Gastrocnemius medialis (tissue), 4 donors: Measurements from ENCODE around the gene PYGO1. TPM values are rescaled to one million over a fixed set of nuclear protein-coding genes. Genes with fewer than 3 reads are reported as not detected.

Experiments
- ATAC-seq, 2 donors: fragments of 150-250 bp; one replicate each; pipeline ENCODE4 v1.9.1; 2016
- DNase-seq, 2 donors: peaks; one replicate each; pipeline ENCODE4 v3.0.0-alpha.2; 2019
- H3K27ac ChIP-seq, 4 donors: fragments of 200-600 bp; sonication (generic); 1 replicate in 1 of 4; 2 replicates in 3 of 4; pipeline ENCODE4 v1.5.1; 2016 to 2018; ENCODE audit warnings: mild to moderate bottlenecking in 2 of 4, moderate library complexity in 1 of 4
- H3K27me3 ChIP-seq, 3 donors: fragments of 200-600 bp; sonication (generic) in 2 of 3; 1 replicate in 1 of 3; 2 replicates in 2 of 3; pipeline versions ENCODE4 v1.5.1 to v1.6.0; 2016 to 2019; ENCODE audit warnings: mild to moderate bottlenecking in 1 of 3, moderate library complexity in 1 of 3
- H3K36me3 ChIP-seq, 2 donors: fragments of 200-600 bp; sonication (generic) in 1 of 2; one replicate each; pipeline ENCODE4 v1.5.1; 2017 to 2018
- H3K4me1 ChIP-seq, 2 donors: fragments of 200-600 bp; sonication (generic) in 1 of 2; one replicate each; pipeline ENCODE4 v1.5.1; 2016 to 2017; ENCODE audit warnings: mild to moderate bottlenecking in 2 of 2
- H3K4me3 ChIP-seq, 4 donors: fragments of 200-600 bp; sonication (generic) in 3 of 4; 1 replicate in 1 of 4; 2 replicates in 3 of 4; pipeline ENCODE4 v1.5.1; 2016 to 2019; ENCODE audit warnings: mild to moderate bottlenecking in 2 of 4
- H3K9me3 ChIP-seq, 3 donors: fragments of 200-600 bp; sonication (generic) in 2 of 3; 1 replicate in 1 of 3; 2 replicates in 2 of 3; pipeline ENCODE4 v1.5.1; 2016 to 2019
- POLR2A ChIP-seq, 2 donors: fragments of 450-650 bp; IDR thresholded peaks; one replicate each; pipeline ENCODE4 v1.6.1; 2017; ENCODE audit warnings: antibody characterized with exemption in 2 of 2, mild to moderate bottlenecking in 2 of 2, moderate library complexity in 2 of 2
- in situ Hi-C, 4 donors: fragments of 200-750 bp; cut with MboI; loops; one replicate each; pipeline versions ENCODE4 v1.15.0 to v1.8.0; 2017; ENCODE audit warnings: low sequenced_read_pairs in 4 of 4
- intact Hi-C: fragments of 100-400 bp; cut with DNase I; formaldehyde crosslinking; loops from one replicate; pipeline ENCODE4 v1.15.1; 2023; ENCODE audit warnings: low total_unique reads
- total RNA-seq, 4 donors: library from RNA; depleted of rRNA; stranded (reverse); fragments of >200 nt; gene quantifications; one replicate each; pipeline versions ENCODE4 v1.1.0 to v1.2.3, GENCODE V29; 2016
- TF ChIP-seq, protein P1 (sequence below), 5 experiments: fragments of 450-650 bp in 3 of 5; fragments of 200-600 bp in 2 of 5; sonication (generic) in 2 of 5; IDR thresholded peaks in 4 of 5; conservative IDR thresholded peaks in 1 of 5; 1 replicate in 4 of 5; 2 replicates in 1 of 5; pipeline ENCODE4 v1.5.1; 2016 to 2019; ENCODE audit warnings: antibody characterized with exemption in 5 of 5, mild to moderate bottlenecking in 3 of 5, moderate library complexity in 3 of 5

The PYGO1 gene
- total RNA-seq, 4 donors from 2014 or later: 26.7 to 39.1 (median 32.3) TPM

- Histone ChIP-seq H3K4me3 (no peak overlapping the region), H3K27ac (no peak overlapping the region), H3K36me3 (no peaks in the 10 kb centered on the region), H3K9me3 (no peaks in the 10 kb centered on the region), H3K27me3 (no peaks in the 10 kb centered on the region), H3K4me1 (peaks cover 0 to 13% of the 10 kb centered on the region in 2 donors)
- in situ Hi-C loops (no loop called here), intact Hi-C loops (no loop called here)
- ATAC-seq: no peak
- TF ChIP-seq, protein P1, sequence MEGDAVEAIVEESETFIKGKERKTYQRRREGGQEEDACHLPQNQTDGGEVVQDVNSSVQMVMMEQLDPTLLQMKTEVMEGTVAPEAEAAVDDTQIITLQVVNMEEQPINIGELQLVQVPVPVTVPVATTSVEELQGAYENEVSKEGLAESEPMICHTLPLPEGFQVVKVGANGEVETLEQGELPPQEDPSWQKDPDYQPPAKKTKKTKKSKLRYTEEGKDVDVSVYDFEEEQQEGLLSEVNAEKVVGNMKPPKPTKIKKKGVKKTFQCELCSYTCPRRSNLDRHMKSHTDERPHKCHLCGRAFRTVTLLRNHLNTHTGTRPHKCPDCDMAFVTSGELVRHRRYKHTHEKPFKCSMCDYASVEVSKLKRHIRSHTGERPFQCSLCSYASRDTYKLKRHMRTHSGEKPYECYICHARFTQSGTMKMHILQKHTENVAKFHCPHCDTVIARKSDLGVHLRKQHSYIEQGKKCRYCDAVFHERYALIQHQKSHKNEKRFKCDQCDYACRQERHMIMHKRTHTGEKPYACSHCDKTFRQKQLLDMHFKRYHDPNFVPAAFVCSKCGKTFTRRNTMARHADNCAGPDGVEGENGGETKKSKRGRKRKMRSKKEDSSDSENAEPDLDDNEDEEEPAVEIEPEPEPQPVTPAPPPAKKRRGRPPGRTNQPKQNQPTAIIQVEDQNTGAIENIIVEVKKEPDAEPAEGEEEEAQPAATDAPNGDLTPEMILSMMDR (IDR thresholded peaks at IDR 0.05 in 4 of 5, conservative IDR thresholded peaks at IDR 0.05 in 1 of 5): no peak
- TF ChIP-seq POLR2A (IDR thresholded peaks at IDR 0.05): no peak
- DNase-seq: no peak
Observed at GRCh38 chr15:55618387-55618786, 30.2 kb upstream of the PYGO1 start.

GRCh38 chr15:55615445-55615844, 27.3 kb upstream of the PYGO1 start:
- in situ Hi-C loops (no loop called here), intact Hi-C loops (no loop called here)
- Histone ChIP-seq H3K4me3 (no peak overlapping the region), H3K36me3 (no peaks in the 10 kb centered on the region), H3K27ac (no peak overlapping the region), H3K4me1 (peaks cover 0 to 13% of the 10 kb centered on the region in 2 donors), H3K27me3 (no peaks in the 10 kb centered on the region), H3K9me3 (no peaks in the 10 kb centered on the region)
- TF ChIP-seq, protein P1 (IDR thresholded peaks at IDR 0.05 in 4 of 5, conservative IDR thresholded peaks at IDR 0.05 in 1 of 5): no peak
- TF ChIP-seq POLR2A (IDR thresholded peaks at IDR 0.05): no peak
- DNase-seq: no peak
- no peak for ATAC-seq

GRCh38 chr15:55613727-55614126, 25.6 kb upstream of the PYGO1 start:
- in situ Hi-C loops (no loop called here), intact Hi-C loops (no loop called here)
- no peak for DNase-seq
- Histone ChIP-seq H3K4me3 (no peak overlapping the region), H3K36me3 (no peaks in the 10 kb centered on the region), H3K27ac (no peak overlapping the region), H3K4me1 (peaks cover 0 to 13% of the 10 kb centered on the region in 2 donors), H3K27me3 (no peaks in the 10 kb centered on the region), H3K9me3 (no peaks in the 10 kb centered on the region)
- no peak for TF ChIP-seq POLR2A (IDR thresholded peaks at IDR 0.05)
- TF ChIP-seq, protein P1 (IDR thresholded peaks at IDR 0.05 in 4 of 5, conservative IDR thresholded peaks at IDR 0.05 in 1 of 5): no peak
- no peak for ATAC-seq

GRCh38 chr15:55606214-55606613, 18.1 kb upstream of the PYGO1 start:
- ATAC-seq: no peak
- no peaks in the 10 kb centered on the region for H3K9me3 ChIP-seq
- H3K36me3 ChIP-seq: no peaks in the 10 kb centered on the region
- H3K27me3 ChIP-seq: no peaks in the 10 kb centered on the region
- H3K4me1 ChIP-seq: no peaks in the 10 kb centered on the region
- intact Hi-C loops: no loop called here
- no peak for DNase-seq
- TF ChIP-seq POLR2A (IDR thresholded peaks at IDR 0.05): no peak
- TF ChIP-seq, protein P1 (IDR thresholded peaks at IDR 0.05 in 4 of 5, conservative IDR thresholded peaks at IDR 0.05 in 1 of 5): no peak
- in situ Hi-C loops: no loop called here
- no peak overlapping the region for H3K4me3 ChIP-seq
- H3K27ac ChIP-seq: no peak overlapping the region

DNA sequence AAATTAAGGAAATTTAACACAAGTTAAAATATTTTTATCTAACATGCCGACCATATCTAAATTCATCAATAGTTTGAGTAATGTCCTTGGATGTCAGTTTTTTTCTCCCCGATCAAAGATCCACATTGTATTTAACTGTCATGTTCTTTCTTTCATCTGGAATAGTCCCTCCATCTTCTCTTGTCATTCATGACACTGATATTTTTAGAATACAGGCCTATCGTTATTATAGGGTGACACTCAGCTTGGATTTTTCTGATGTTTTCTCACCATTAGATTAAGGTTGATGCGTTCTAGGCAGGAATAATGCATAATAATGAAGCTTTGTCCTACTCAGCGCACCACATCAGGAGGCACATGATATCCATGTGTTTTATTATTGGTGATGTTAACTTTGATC, 13.2 kb upstream of the PYGO1 start:
- no peaks in the 10 kb centered on the region for H3K27me3 ChIP-seq
- intact Hi-C loops: no loop called here
- ATAC-seq: no peak
- TF ChIP-seq POLR2A (IDR thresholded peaks at IDR 0.05): no peak
- TF ChIP-seq, protein P1 (IDR thresholded peaks at IDR 0.05 in 4 of 5, conservative IDR thresholded peaks at IDR 0.05 in 1 of 5): no peak
- no peak for DNase-seq
- H3K27ac ChIP-seq: no peak overlapping the region
- in situ Hi-C loops: no loop called here
- no peaks in the 10 kb centered on the region for H3K36me3 ChIP-seq
- H3K9me3 ChIP-seq: no peaks in the 10 kb centered on the region
- H3K4me3 ChIP-seq: no peak overlapping the region
- no peaks in the 10 kb centered on the region for H3K4me1 ChIP-seq
